ENCODE measurements around the gene SPATS2.

The SPATS2 gene

GRCh38 chr12:49456131-49456679 is 88.9 kb downstream of the SPATS2 start:
- TF ChIP-seq CREB1 (IDR thresholded peaks at IDR 0.05; ENCODE audit: low read depth): no peak
- no peak for TF ChIP-seq MAX (IDR thresholded peaks at IDR 0.05)
- TF ChIP-seq ZBTB7A (IDR thresholded peaks at IDR 0.05; ENCODE audit: low read depth): no peak
- no peak for TF ChIP-seq NFIC (IDR thresholded peaks at IDR 0.05)
- no peak for TF ChIP-seq EP300 (IDR thresholded peaks at IDR 0.05; ENCODE audit: borderline replicate concordance)
- no peak for TF ChIP-seq FOXM1 (IDR thresholded peaks at IDR 0.05; ENCODE audit: borderline replicate concordance, low read depth)
- TF ChIP-seq, protein P1, sequence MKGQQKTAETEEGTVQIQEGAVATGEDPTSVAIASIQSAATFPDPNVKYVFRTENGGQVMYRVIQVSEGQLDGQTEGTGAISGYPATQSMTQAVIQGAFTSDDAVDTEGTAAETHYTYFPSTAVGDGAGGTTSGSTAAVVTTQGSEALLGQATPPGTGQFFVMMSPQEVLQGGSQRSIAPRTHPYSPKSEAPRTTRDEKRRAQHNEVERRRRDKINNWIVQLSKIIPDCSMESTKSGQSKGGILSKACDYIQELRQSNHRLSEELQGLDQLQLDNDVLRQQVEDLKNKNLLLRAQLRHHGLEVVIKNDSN (IDR thresholded peaks at IDR 0.05): no peak
- no peak for TF ChIP-seq EGR1 (IDR thresholded peaks at IDR 0.05)
- no peak for TF ChIP-seq RAD21 (IDR thresholded peaks at IDR 0.05; ENCODE audit: low read depth)
- TF ChIP-seq TAF1 (IDR thresholded peaks at IDR 0.05; ENCODE audit: low read depth): no peak
- no peak for TF ChIP-seq CEBPB (IDR thresholded peaks at IDR 0.05)
- TF ChIP-seq TCF12 (IDR thresholded peaks at IDR 0.05; ENCODE audit: low read depth): no peak
- TF ChIP-seq TEAD4 (IDR thresholded peaks at IDR 0.05): no peak

DNA sequence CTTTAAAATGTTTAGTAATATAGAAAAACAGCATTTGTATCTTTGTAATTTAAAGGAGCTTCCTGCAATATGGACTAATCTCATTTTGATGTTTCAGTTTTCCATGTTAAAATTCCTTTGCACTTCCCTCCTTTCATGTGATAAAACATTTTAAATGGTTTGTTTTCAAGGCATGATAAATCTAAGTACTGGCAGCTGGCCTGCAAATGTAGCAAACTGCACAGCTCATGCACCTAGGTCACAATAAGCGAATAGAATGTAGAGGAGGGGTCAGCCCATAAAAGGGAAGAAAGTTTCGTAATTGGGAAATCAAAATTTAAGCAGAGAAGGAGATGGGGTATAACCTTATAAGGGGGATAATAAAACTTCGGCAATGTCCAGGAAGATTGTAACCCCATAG is 91.6 kb downstream of the SPATS2 start:
- TF ChIP-seq CEBPB (IDR thresholded peaks at IDR 0.05): no peak
- TF ChIP-seq EGR1 (IDR thresholded peaks at IDR 0.05): no peak
- TF ChIP-seq NFIC (IDR thresholded peaks at IDR 0.05): no peak
- TF ChIP-seq TCF12 (IDR thresholded peaks at IDR 0.05; ENCODE audit: low read depth): no peak
- no peak for TF ChIP-seq TAF1 (IDR thresholded peaks at IDR 0.05; ENCODE audit: low read depth)
- TF ChIP-seq YY1 (IDR thresholded peaks at IDR 0.05; ENCODE audit: low read depth): no peak
- TF ChIP-seq, protein P2, sequence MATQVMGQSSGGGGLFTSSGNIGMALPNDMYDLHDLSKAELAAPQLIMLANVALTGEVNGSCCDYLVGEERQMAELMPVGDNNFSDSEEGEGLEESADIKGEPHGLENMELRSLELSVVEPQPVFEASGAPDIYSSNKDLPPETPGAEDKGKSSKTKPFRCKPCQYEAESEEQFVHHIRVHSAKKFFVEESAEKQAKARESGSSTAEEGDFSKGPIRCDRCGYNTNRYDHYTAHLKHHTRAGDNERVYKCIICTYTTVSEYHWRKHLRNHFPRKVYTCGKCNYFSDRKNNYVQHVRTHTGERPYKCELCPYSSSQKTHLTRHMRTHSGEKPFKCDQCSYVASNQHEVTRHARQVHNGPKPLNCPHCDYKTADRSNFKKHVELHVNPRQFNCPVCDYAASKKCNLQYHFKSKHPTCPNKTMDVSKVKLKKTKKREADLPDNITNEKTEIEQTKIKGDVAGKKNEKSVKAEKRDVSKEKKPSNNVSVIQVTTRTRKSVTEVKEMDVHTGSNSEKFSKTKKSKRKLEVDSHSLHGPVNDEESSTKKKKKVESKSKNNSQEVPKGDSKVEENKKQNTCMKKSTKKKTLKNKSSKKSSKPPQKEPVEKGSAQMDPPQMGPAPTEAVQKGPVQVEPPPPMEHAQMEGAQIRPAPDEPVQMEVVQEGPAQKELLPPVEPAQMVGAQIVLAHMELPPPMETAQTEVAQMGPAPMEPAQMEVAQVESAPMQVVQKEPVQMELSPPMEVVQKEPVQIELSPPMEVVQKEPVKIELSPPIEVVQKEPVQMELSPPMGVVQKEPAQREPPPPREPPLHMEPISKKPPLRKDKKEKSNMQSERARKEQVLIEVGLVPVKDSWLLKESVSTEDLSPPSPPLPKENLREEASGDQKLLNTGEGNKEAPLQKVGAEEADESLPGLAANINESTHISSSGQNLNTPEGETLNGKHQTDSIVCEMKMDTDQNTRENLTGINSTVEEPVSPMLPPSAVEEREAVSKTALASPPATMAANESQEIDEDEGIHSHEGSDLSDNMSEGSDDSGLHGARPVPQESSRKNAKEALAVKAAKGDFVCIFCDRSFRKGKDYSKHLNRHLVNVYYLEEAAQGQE (IDR thresholded peaks at IDR 0.05; ENCODE audit: low read depth): no peak
- TF ChIP-seq ZBTB7A (IDR thresholded peaks at IDR 0.05; ENCODE audit: low read depth): no peak

DNA sequence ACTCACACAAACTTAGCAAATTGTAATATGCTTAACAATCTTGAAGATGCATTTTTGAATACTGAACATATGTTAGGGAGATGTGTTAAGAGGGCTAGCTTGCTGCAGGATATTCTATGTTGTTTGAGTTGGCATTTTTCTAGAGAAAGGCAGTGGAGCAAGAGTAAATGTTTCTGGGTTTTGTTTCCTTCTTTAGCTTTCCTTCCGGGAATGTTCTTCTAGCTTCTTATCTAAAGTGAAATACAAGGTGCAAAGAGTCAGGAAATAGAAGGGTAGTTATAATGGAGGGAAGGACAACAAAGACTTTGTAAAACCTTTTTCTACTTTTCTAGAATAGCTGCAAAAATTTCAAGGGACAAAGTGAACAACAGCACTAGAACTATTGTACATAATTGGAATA is 94.0 kb downstream of the SPATS2 start:
- TF ChIP-seq TEAD4 (IDR thresholded peaks at IDR 0.05): no peak

DNA sequence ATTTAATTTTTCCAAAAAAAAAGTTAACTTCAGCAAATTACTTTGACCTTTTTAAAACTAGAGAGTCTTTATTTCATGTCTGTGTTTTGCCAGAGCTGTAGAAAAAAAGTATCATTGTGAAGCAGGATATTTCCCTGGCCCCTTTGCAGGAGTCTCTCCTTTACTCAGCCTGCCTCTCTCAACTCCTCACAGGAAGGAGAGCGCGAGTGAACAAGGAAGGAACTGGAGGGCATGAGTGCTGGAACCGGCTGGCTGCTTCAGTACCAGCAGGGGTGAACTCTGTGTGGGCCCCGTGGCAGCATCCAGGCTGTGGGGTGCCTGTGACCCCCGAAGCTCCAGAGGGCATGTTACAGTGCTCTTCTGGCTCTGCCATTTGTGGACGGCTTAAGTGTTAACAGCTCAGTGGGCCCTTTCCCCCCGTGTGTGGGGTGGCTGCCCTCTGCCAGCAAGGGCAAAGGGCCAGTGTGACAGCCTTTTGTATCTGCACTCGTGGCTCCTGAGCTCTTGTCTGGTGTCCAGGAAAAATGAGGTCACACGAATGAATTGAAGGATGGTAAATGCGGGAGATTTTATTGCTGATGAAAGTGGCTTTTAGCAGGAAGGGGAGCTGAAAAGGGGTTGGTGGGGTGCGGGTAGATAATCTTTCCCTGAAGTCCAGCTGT is 95.0 kb downstream of the SPATS2 start:
- no peak for TF ChIP-seq CEBPB (IDR thresholded peaks at IDR 0.05)
- TF ChIP-seq, protein P2 (IDR thresholded peaks at IDR 0.05; ENCODE audit: low read depth): no peak
- TF ChIP-seq NFIC (IDR thresholded peaks at IDR 0.05): no peak
- TF ChIP-seq MAX (IDR thresholded peaks at IDR 0.05): no peak
- TF ChIP-seq, protein P1 (IDR thresholded peaks at IDR 0.05): no peak
- TF ChIP-seq EGR1 (IDR thresholded peaks at IDR 0.05): no peak

- TF ChIP-seq FOXM1 (IDR thresholded peaks at IDR 0.05; ENCODE audit: borderline replicate concordance, low read depth) (no peak), EP300 (IDR thresholded peaks at IDR 0.05; ENCODE audit: borderline replicate concordance) (no peak), EGR1 (IDR thresholded peaks at IDR 0.05) (no peak), RAD21 (IDR thresholded peaks at IDR 0.05; ENCODE audit: low read depth) (no peak), NFIC (IDR thresholded peaks at IDR 0.05) (no peak), TCF12 (IDR thresholded peaks at IDR 0.05; ENCODE audit: low read depth) (no peak), YY1 (IDR thresholded peaks at IDR 0.05; ENCODE audit: low read depth) (no peak), TAF1 (IDR thresholded peaks at IDR 0.05; ENCODE audit: low read depth) (no peak), ZBTB7A (IDR thresholded peaks at IDR 0.05; ENCODE audit: low read depth) (no peak), TEAD4 (IDR thresholded peaks at IDR 0.05) (no peak), CREB1 (IDR thresholded peaks at IDR 0.05; ENCODE audit: low read depth) (no peak), MAX (IDR thresholded peaks at IDR 0.05) (no peak), CEBPB (IDR thresholded peaks at IDR 0.05) (no peak)
- TF ChIP-seq, protein P1 (IDR thresholded peaks at IDR 0.05): no peak
- TF ChIP-seq, protein P2 (IDR thresholded peaks at IDR 0.05; ENCODE audit: low read depth): no peak
These were observed 97.9 kb downstream of the SPATS2 start for GRCh38 chr12:49465132-49465531.

Measured in Ishikawa (cell line).